H1 (cell line): ENCODE results near the gene PDE4B. TPM values are rescaled to one million over a fixed set of nuclear protein-coding genes. Genes with fewer than 3 reads are reported as not detected.

Experiments
- CTCF ChIA-PET: fragments of 300-600 bp; sonication (Branson Sonifier 250); formaldehyde crosslinking; loops from one replicate; lab custom pipeline; 2021; ENCODE audit not compliant: partially characterized antibody; lab: Charles Lee
- POLR2A ChIA-PET: fragments of 300-600 bp; sonication (Branson Sonifier 250); formaldehyde crosslinking; loops from one replicate; lab custom pipeline; 2021; ENCODE audit warnings: inconsistent platforms; ENCODE audit not compliant: partially characterized antibody; lab: Charles Lee
- DNase-seq, 2 experiments: peaks; one replicate each; pipeline versions ENCODE4 v3.0.0 to v3.0.0-alpha.2; 2010 to 2022; ENCODE audit warnings: low spot score in 2 of 2, low read depth in 1 of 2, mixed read lengths in 1 of 2
- FAIRE-seq: peaks from 2 replicates; lab custom pipeline; 2011; peaks lifted over from hg19 to GRCh38; lab: Jason Lieb, UNC
- H2AFZ ChIP-seq: 2 replicates; pipeline ENCODE4 v1.8.1; 2012; ENCODE audit warnings: low read length, inconsistent platforms
- H2AK5ac ChIP-seq: 2 replicates; pipeline ENCODE4 v1.6.1; 2013; ENCODE audit warnings: low read depth, low read length
- H2BK120ac ChIP-seq: replicated peaks from 2 replicates; pipeline ENCODE3; 2013; ENCODE audit warnings: low read depth, low read length, inconsistent platforms
- H2BK12ac ChIP-seq: 2 replicates; pipeline ENCODE4 v1.6.1; 2013; ENCODE audit warnings: low read depth, low read length
- H2BK15ac ChIP-seq: 2 replicates; pipeline ENCODE4 v1.6.1; 2013; ENCODE audit warnings: low read length
- H2BK20ac ChIP-seq: 2 replicates; pipeline ENCODE4 v1.6.1; 2013; ENCODE audit warnings: low read length
- H2BK5ac ChIP-seq: 2 replicates; pipeline ENCODE4 v1.6.1; 2013; ENCODE audit warnings: low read depth, low read length
- H3K14ac ChIP-seq: 2 replicates; pipeline ENCODE4 v1.6.1; 2013; ENCODE audit warnings: inconsistent platforms; ENCODE audit not compliant: insufficient read length
- H3K18ac ChIP-seq: 2 replicates; pipeline ENCODE4 v1.6.1; 2013; ENCODE audit warnings: low read length; ENCODE audit errors: extremely low read depth
- H3K23ac ChIP-seq: 2 replicates; pipeline ENCODE4 v1.6.1; 2013; ENCODE audit warnings: inconsistent platforms; ENCODE audit not compliant: insufficient read length
- H3K23me2 ChIP-seq: 2 replicates; pipeline ENCODE4 v1.6.1; 2013; ENCODE audit warnings: low read depth, low read length
- H3K27ac ChIP-seq: 2 replicates; pipeline ENCODE4 v1.6.1; 2011; ENCODE audit warnings: low read depth, low read length, inconsistent platforms
- H3K27me3 ChIP-seq, 4 experiments: replicated peaks in 1 of 4; 1 replicate in 1 of 4; 2 replicates in 3 of 4; pipeline versions ENCODE4 v1.6.1 to v1.8.1; 2011 to 2013; ENCODE audit warnings: low read length in 3 of 4, mild to moderate bottlenecking in 3 of 4, inconsistent platforms in 2 of 4, mixed read lengths in 2 of 4, moderate library complexity in 1 of 4; ENCODE audit not compliant: control insufficient read depth in 3 of 4, insufficient read depth in 3 of 4; ENCODE audit errors: extremely low read depth in 1 of 4
- H3K36me3 ChIP-seq, 4 experiments: 2 replicates each; pipeline versions ENCODE4 v1.6.1 to v1.8.1; 2011 to 2013; ENCODE audit warnings: mild to moderate bottlenecking in 4 of 4, low read length in 3 of 4, moderate library complexity in 2 of 4, control low read depth in 1 of 4, inconsistent platforms in 1 of 4; ENCODE audit not compliant: insufficient read depth in 4 of 4, control insufficient read depth in 2 of 4
- H3K4ac ChIP-seq: replicated peaks from 2 replicates; pipeline ENCODE3; 2013; ENCODE audit warnings: low read length, low read depth, mixed read lengths, inconsistent platforms; ENCODE audit not compliant: insufficient read length
- H3K4me1 ChIP-seq, 4 experiments: replicated peaks in 1 of 4; 1 replicate in 1 of 4; 2 replicates in 3 of 4; pipeline versions ENCODE4 v1.6.1 to v1.8.1; 2011 to 2013; ENCODE audit warnings: low read length in 3 of 4, inconsistent platforms in 2 of 4, mixed read lengths in 1 of 4; ENCODE audit not compliant: insufficient read depth in 4 of 4, control insufficient read depth in 3 of 4
- H3K4me2 ChIP-seq, 2 experiments: 2 replicates each; pipeline versions ENCODE4 v1.6.1 to v1.8.1; 2011 to 2013; ENCODE audit warnings: low read depth in 2 of 2, low read length in 2 of 2, control low read depth in 1 of 2, inconsistent platforms in 1 of 2, mild to moderate bottlenecking in 1 of 2; ENCODE audit not compliant: insufficient read depth in 1 of 2
- H3K4me3 ChIP-seq, 4 experiments: fragments of 200-600, 300-600 bp in 1 of 4; sonication (generic), shearing (Covaris generic), sonication (Bioruptor Twin) in 1 of 4; 2 replicates each; pipeline versions ENCODE4 v1.5.1 to v1.8.1; 2011 to 2016; ENCODE audit warnings: low read length in 4 of 4, low read depth in 3 of 4, control low read depth in 2 of 4, inconsistent platforms in 2 of 4, mild to moderate bottlenecking in 2 of 4, mixed read lengths in 1 of 4, moderate library complexity in 1 of 4; ENCODE audit not compliant: insufficient read depth in 2 of 4; ENCODE audit errors: extremely low read depth in 1 of 4
- H3K56ac ChIP-seq: replicated peaks from 2 replicates; pipeline ENCODE3; 2013; ENCODE audit warnings: low read depth, mild to moderate bottlenecking, mixed read lengths, low read length, inconsistent platforms; ENCODE audit not compliant: insufficient read length
- H3K79me1 ChIP-seq: 2 replicates; pipeline ENCODE4 v1.6.1; 2013; ENCODE audit warnings: low read depth, low read length, control low read depth
- H3K79me2 ChIP-seq, 2 experiments: 2 replicates each; pipeline versions ENCODE4 v1.6.1 to v1.8.1; 2012 to 2013; ENCODE audit warnings: low read length in 2 of 2, mild to moderate bottlenecking in 2 of 2, inconsistent platforms in 1 of 2; ENCODE audit not compliant: insufficient read depth in 2 of 2, control insufficient read depth in 1 of 2
- H3K9ac ChIP-seq, 4 experiments: replicated peaks in 1 of 4; 1 replicate in 1 of 4; 2 replicates in 3 of 4; pipeline versions ENCODE4 v1.6.1 to v1.8.1; 2011 to 2013; ENCODE audit warnings: low read depth in 3 of 4, low read length in 3 of 4, control low read depth in 2 of 4, mild to moderate bottlenecking in 2 of 4, moderate library complexity in 2 of 4, inconsistent platforms in 1 of 4; ENCODE audit errors: extremely low read depth in 1 of 4
- H3K9me3 ChIP-seq, 2 experiments: 2 replicates each; pipeline versions ENCODE4 v1.6.1 to v1.8.1; 2012 to 2013; ENCODE audit warnings: mild to moderate bottlenecking in 2 of 2, moderate library complexity in 2 of 2, control low read depth in 1 of 2, inconsistent platforms in 1 of 2, low read depth in 1 of 2, low read length in 1 of 2, mixed read lengths in 1 of 2; ENCODE audit not compliant: insufficient read depth in 2 of 2
- H4K20me1 ChIP-seq, 2 experiments: replicated peaks in 1 of 2; 2 replicates each; pipeline versions ENCODE3 to v1.8.1; 2011 to 2013; ENCODE audit warnings: inconsistent platforms in 2 of 2, low read length in 2 of 2, mild to moderate bottlenecking in 1 of 2; ENCODE audit not compliant: insufficient read depth in 2 of 2, control insufficient read depth in 1 of 2
- H4K5ac ChIP-seq: 2 replicates; pipeline ENCODE4 v1.6.1; 2013; ENCODE audit warnings: low read length, low read depth, mixed read lengths, inconsistent platforms; ENCODE audit not compliant: insufficient read length
- H4K8ac ChIP-seq: 2 replicates; pipeline ENCODE4 v1.8.0; 2013; ENCODE audit warnings: mild to moderate bottlenecking, moderate library complexity, low read length, inconsistent platforms; ENCODE audit not compliant: insufficient read depth; ENCODE audit errors: extremely low read depth
- H4K91ac ChIP-seq: replicated peaks from 2 replicates; pipeline ENCODE3; 2013; ENCODE audit warnings: low read length, mixed read lengths, inconsistent platforms; ENCODE audit not compliant: insufficient read length
- ASH2L ChIP-seq: fragments of 200-600, 300-600 bp; sonication (generic); IDR thresholded peaks from one replicate; pipeline ENCODE4 v1.7.1; 2017; ENCODE audit warnings: low read length
- CEBPB ChIP-seq: IDR thresholded peaks from 2 replicates; pipeline ENCODE4 v1.6.1; 2012; ENCODE audit warnings: low read depth, low read length
- CHD1 ChIP-seq: IDR thresholded peaks from 2 replicates; pipeline ENCODE4 v1.6.1; 2012; ENCODE audit warnings: low read depth, low read length, improper control_type of control experiment
- CREB1 ChIP-seq: IDR thresholded peaks from 2 replicates; pipeline ENCODE4 v1.6.1; 2012; ENCODE audit warnings: inconsistent platforms
- CTBP2 ChIP-seq: IDR thresholded peaks from 2 replicates; pipeline ENCODE4 v1.7.0; 2011; ENCODE audit warnings: borderline replicate concordance, mild to moderate bottlenecking, moderate library complexity, mixed read lengths, low read length; ENCODE audit not compliant: insufficient read depth, insufficient read length
- GTF2F1 ChIP-seq: IDR thresholded peaks from 2 replicates; pipeline ENCODE4 v1.6.1; 2012; ENCODE audit warnings: low read depth, low read length, improper control_type of control experiment, borderline replicate concordance
- HDAC6 ChIP-seq: IDR thresholded peaks from one replicate; pipeline ENCODE4 v1.7.1; 2012; ENCODE audit warnings: low read depth, mild to moderate bottlenecking, inconsistent platforms, low read length, moderate library complexity
- KDM1A ChIP-seq: fragments of 200-600, 300-600 bp; sonication (generic); IDR thresholded peaks from 2 replicates; pipeline ENCODE4 v1.7.1; 2016; ENCODE audit warnings: mild to moderate bottlenecking, low read length, borderline replicate concordance
- POLR2AphosphoS5 ChIP-seq: IDR thresholded peaks from 2 replicates; pipeline ENCODE4 v1.6.1; 2011; ENCODE audit warnings: low read depth, low read length
- RAD21 ChIP-seq, 2 experiments: IDR thresholded peaks in 1 of 2; conservative IDR thresholded peaks in 1 of 2; 2 replicates each; pipeline ENCODE4 v1.6.1; 2011; ENCODE audit warnings: low read depth in 2 of 2, low read length in 2 of 2, improper control_type of control experiment in 1 of 2, inconsistent platforms in 1 of 2, mild to moderate bottlenecking in 1 of 2, moderate library complexity in 1 of 2
- RBBP5 ChIP-seq: IDR thresholded peaks from 2 replicates; pipeline ENCODE4 v1.7.1; 2012; ENCODE audit warnings: low read depth, mild to moderate bottlenecking, inconsistent platforms, low read length, moderate library complexity, borderline replicate concordance
- SRF ChIP-seq: IDR thresholded peaks from 2 replicates; pipeline ENCODE4 v1.6.1; 2011; ENCODE audit warnings: mild to moderate bottlenecking, low read depth, low read length, moderate library complexity
- TAF7 ChIP-seq: optimal IDR thresholded peaks from 2 replicates; pipeline ENCODE3; 2011; ENCODE audit warnings: low read depth, mild to moderate bottlenecking, inconsistent platforms, low read length, moderate library complexity, borderline replicate concordance
- TEAD4 ChIP-seq: IDR thresholded peaks from 2 replicates; pipeline ENCODE4 v1.6.1; 2012; ENCODE audit warnings: low read depth, low read length, inconsistent platforms, mixed read lengths
- YY1 ChIP-seq: IDR thresholded peaks from 2 replicates; pipeline ENCODE4 v1.6.1; 2011; ENCODE audit warnings: low read depth, mild to moderate bottlenecking, low read length
- ZNF274 ChIP-seq: IDR thresholded peaks from 2 replicates; pipeline ENCODE4 v1.7.0; 2012; ENCODE audit warnings: low read length, borderline replicate concordance; ENCODE audit errors: extremely low read depth
- WGBS, 2 experiments: shearing (Covaris generic) in 1 of 2; methylation state at CpG; one replicate each; pipeline versions ENCODE4 v1.1.6 to v1.1.7; 2013 to 2015; ENCODE audit warnings: low lambda C conversion rate in 2 of 2, mixed read lengths in 2 of 2, inconsistent platforms in 1 of 2, low coverage in 1 of 2, missing lambda C conversion rate in 1 of 2; ENCODE audit not compliant: insufficient replicate concordance in 2 of 2, insufficient coverage in 1 of 2, insufficient read length in 1 of 2; ENCODE audit errors: extremely low coverage in 1 of 2, missing lambda C conversion rate in 1 of 2; 5-methylcytosine and 5-hydroxymethylcytosine counted together
- polyA plus RNA-seq, 7 experiments: library from polyadenylated mRNA; depleted of rRNA in 3 of 7; stranded (reverse) in 5 of 7; unstranded in 2 of 7; fragments of >200 nt in 5 of 7; fragments of 200-250 nt in 2 of 7; gene quantifications; 1 replicate in 5 of 7; 2 replicates in 1 of 7; 4 replicates in 1 of 7; pipeline versions ENCODE4 v1.2.1 to v1.2.3, GENCODE V29; 2011 to 2013; ENCODE audit warnings: missing spikeins in 2 of 7, mixed read lengths in 2 of 7
- total RNA-seq: library from RNA; stranded (reverse); fragmentation: NEBNext Ultra II Directional; extraction: Animal tissue kit (Norgen Biotek cat#: 25700); gene quantifications from 2 replicates; pipeline ENCODE4 v1.2.1, GENCODE V29; 2021

The PDE4B gene
- total and polyA plus RNA-seq, 2 of the 8 experiments (the other 6 are each of a cell fraction or from before 2014, with no cell fraction given): 5.0 to 15.1 TPM

DNA sequence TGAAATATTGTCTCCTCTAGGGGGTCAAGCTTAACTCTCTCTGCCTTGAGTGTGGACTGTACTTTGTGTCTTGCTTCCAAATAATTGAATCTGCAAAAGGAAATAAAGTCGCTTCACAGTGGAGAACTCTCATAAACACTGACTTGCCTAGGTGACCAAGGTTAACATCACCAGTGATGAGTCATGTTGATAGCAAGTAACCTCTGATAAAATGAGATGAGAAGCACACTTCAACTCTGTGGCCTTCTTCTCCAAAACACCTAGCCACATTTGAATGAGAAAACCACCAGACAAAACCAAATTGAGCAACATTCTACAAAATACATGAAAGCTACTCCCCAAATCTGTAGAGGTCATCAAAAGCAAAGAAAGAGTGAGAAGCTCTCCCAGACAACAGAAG is 37.6 kb downstream of the PDE4B start:
- no peak overlapping the region; a peak in 1 of 7 replicates for H3K9ac ChIP-seq
- no peak overlapping the region for H3K18ac ChIP-seq
- no peaks in the 10 kb centered on the region for H3K79me2 ChIP-seq
- no peaks in the 10 kb centered on the region for H3K79me1 ChIP-seq
- H3K4me2 ChIP-seq: no peak overlapping the region
- H3K27me3 ChIP-seq: no peaks in the 10 kb centered on the region
- no peak overlapping the region for H3K14ac ChIP-seq
- no peak overlapping the region for H3K4me3 ChIP-seq
- H2AK5ac ChIP-seq: no peak overlapping the region
- no peaks in the 10 kb centered on the region for H4K20me1 ChIP-seq
- no peaks in the 10 kb centered on the region for H3K23me2 ChIP-seq
- H2BK120ac ChIP-seq: no peak overlapping the region
- no peak overlapping the region for H2BK15ac ChIP-seq
- H3K27ac ChIP-seq: no peak overlapping the region
- no peak overlapping the region for H2BK5ac ChIP-seq
- H4K91ac ChIP-seq: no peak overlapping the region
- peak overlapping the region; percentile 32 for H3K23ac ChIP-seq
- H2BK12ac ChIP-seq: no peak overlapping the region
- ChIA-PET POLR2A (no interaction called here), CTCF (no interaction called here)
- H4K8ac ChIP-seq: no peak overlapping the region
- no peak overlapping the region for H4K5ac ChIP-seq
- H2AFZ ChIP-seq: no peak overlapping the region
- H3K9me3 ChIP-seq: no peaks in the 10 kb centered on the region
- H3K56ac ChIP-seq: no peak overlapping the region
- H3K4ac ChIP-seq: no peak overlapping the region
- H2BK20ac ChIP-seq: no peak overlapping the region
- no peak for DNase-seq
- 93% methylated on average over 1 of the region's 1 CpG; no CpG with 5 or more reads in 1 of the 2 experiments for WGBS, 2 experiments
- H3K4me1 ChIP-seq: no peaks in the 10 kb centered on the region
- FAIRE-seq: no peak
- no peaks in the 10 kb centered on the region for H3K36me3 ChIP-seq
- TF ChIP-seq POLR2AphosphoS5: no peak
- TF ChIP-seq ASH2L: no peak
- TF ChIP-seq YY1: no peak
- no peak for TF ChIP-seq CHD1
- TF ChIP-seq KDM1A: no peak
- no peak for TF ChIP-seq TEAD4
- no peak for TF ChIP-seq ZNF274
- no peak for TF ChIP-seq RBBP5
- TF ChIP-seq CEBPB: no peak
- TF ChIP-seq CREB1: no peak
- TF ChIP-seq TAF7: no peak
- no peak for TF ChIP-seq SRF
- TF ChIP-seq HDAC6: no peak
- no peak for TF ChIP-seq CTBP2
- no peak for TF ChIP-seq RAD21 (IDR thresholded peaks at IDR 0.05 in 1 of 2, conservative IDR thresholded peaks at IDR 0.05 in 1 of 2; ENCODE audit: low read depth in 2 of 2, low read length in 2 of 2)
- TF ChIP-seq GTF2F1: no peak
